ENCODE results near the gene ARHGAP12. TPM values are rescaled to one million over a fixed set of nuclear protein-coding genes. Genes with fewer than 3 reads are reported as not detected.

Gene ARHGAP12
- total RNA-seq, 2 experiments from 2014 or later, result 5.5 to 6.4 TPM

- intact Hi-C loops (cut with DNase I, micrococcal nuclease), result loop anchor here in 1 of 2 experiments (2.0 kb wide), 2 partner anchors 168 to 370 kb away; no protein-coding TSS in a partner anchor
- H3K27me3 Mint-ChIP-seq, result no peaks in the 10 kb centered on the region
- no peak overlapping the region for H3K27ac Mint-ChIP-seq
- no peak overlapping the region for H3K4me3 Mint-ChIP-seq
- ChIA-PET CTCF (interaction anchor here (0.7 to 1.0 kb wide), 2 partner anchors 11 to 169 kb away, joined by 3 read pairs; no protein-coding TSS in a partner anchor), POLR2A (no interaction called here)
- ATAC-seq (peak; percentile 57), DNase-seq (peak; percentile 31)
- H3K9me3 Mint-ChIP-seq (ENCODE audit: low read depth), result no peaks in the 10 kb centered on the region
- H3K4me1 Mint-ChIP-seq, result peaks cover 14% of the 10 kb centered on the region
- H3K36me3 Mint-ChIP-seq (ENCODE audit: low read depth), result peaks cover 2% of the 10 kb centered on the region
Measured at GRCh38 chr10:31836569-31837406, 91.8 kb downstream of the ARHGAP12 start.

GRCh38 chr10:31833753-31834152 is 94.9 kb downstream of the ARHGAP12 start:
- ATAC-seq (no peak), DNase-seq (no peak)
- intact Hi-C loops (cut with DNase I, micrococcal nuclease), result no loop called here
- CTCF ChIA-PET, result interaction anchor here (0.7 to 1.4 kb wide), 2 partner anchors 24 to 299 kb away, joined by 3 read pairs; no protein-coding TSS in a partner anchor
- POLR2A ChIA-PET, result no interaction called here
- Mint-ChIP-seq H3K27me3 (no peaks in the 10 kb centered on the region), H3K4me3 (no peak overlapping the region), H3K36me3 (ENCODE audit: low read depth) (no peaks in the 10 kb centered on the region), H3K27ac (no peak overlapping the region), H3K9me3 (ENCODE audit: low read depth) (no peaks in the 10 kb centered on the region), H3K4me1 (peaks cover 14% of the 10 kb centered on the region)

- no peak for ATAC-seq
- peaks cover 14% of the 10 kb centered on the region for H3K4me1 Mint-ChIP-seq
- H3K27me3 Mint-ChIP-seq, result no peaks in the 10 kb centered on the region
- DNase-seq, result no peak
- H3K9me3 Mint-ChIP-seq (ENCODE audit: low read depth), result no peaks in the 10 kb centered on the region
- ChIA-PET CTCF (interaction anchor here (0.9 kb wide), 1 partner anchor 1145 kb away, joined by 3 read pairs; no protein-coding TSS in a partner anchor), POLR2A (interaction anchor here (0.6 kb wide), 1 partner anchor 55 kb away, joined by 3 read pairs; no protein-coding TSS in a partner anchor)
- H3K27ac Mint-ChIP-seq, result no peak overlapping the region
- intact Hi-C loops (cut with DNase I, micrococcal nuclease), result no loop called here
- H3K36me3 Mint-ChIP-seq (ENCODE audit: low read depth), result no peaks in the 10 kb centered on the region
- no peak overlapping the region for H3K4me3 Mint-ChIP-seq
Measured at GRCh38 chr10:31832261-31832660, 96.4 kb downstream of the ARHGAP12 start.

- ATAC-seq (no peak), DNase-seq (no peak)
- no peaks in the 10 kb centered on the region for H3K27me3 Mint-ChIP-seq
- peaks cover 14% of the 10 kb centered on the region for H3K4me1 Mint-ChIP-seq
- ChIA-PET POLR2A (no interaction called here), CTCF (no interaction called here)
- H3K36me3 Mint-ChIP-seq (ENCODE audit: low read depth), result no peaks in the 10 kb centered on the region
- H3K4me3 Mint-ChIP-seq, result no peak overlapping the region
- no peaks in the 10 kb centered on the region for H3K9me3 Mint-ChIP-seq (ENCODE audit: low read depth)
- H3K27ac Mint-ChIP-seq, result no peak overlapping the region
- intact Hi-C loops (cut with DNase I, micrococcal nuclease), result no loop called here
Measured at GRCh38 chr10:31830887-31831286, 97.7 kb downstream of the ARHGAP12 start.

- peaks cover 14% of the 10 kb centered on the region for H3K4me1 Mint-ChIP-seq
- H3K27ac Mint-ChIP-seq, result no peak overlapping the region
- POLR2A ChIA-PET, result no interaction called here
- CTCF ChIA-PET, result no interaction called here
- DNase-seq (no peak), ATAC-seq (no peak)
- no peak overlapping the region for H3K4me3 Mint-ChIP-seq
- peaks cover 2% of the 10 kb centered on the region for H3K36me3 Mint-ChIP-seq (ENCODE audit: low read depth)
- intact Hi-C loops (cut with DNase I, micrococcal nuclease), result no loop called here
- H3K27me3 Mint-ChIP-seq, result no peaks in the 10 kb centered on the region
- no peaks in the 10 kb centered on the region for H3K9me3 Mint-ChIP-seq (ENCODE audit: low read depth)
Measured at GRCh38 chr10:31829776-31830175, 98.9 kb downstream of the ARHGAP12 start.

- Mint-ChIP-seq H3K9me3 (ENCODE audit: low read depth) (no peaks in the 10 kb centered on the region), H3K4me3 (no peak overlapping the region), H3K4me1 (no peaks in the 10 kb centered on the region), H3K36me3 (ENCODE audit: low read depth) (peaks cover 4% of the 10 kb centered on the region), H3K27ac (no peak overlapping the region), H3K27me3 (no peaks in the 10 kb centered on the region)
- ATAC-seq (no peak), DNase-seq (no peak)
- intact Hi-C loops (cut with DNase I, micrococcal nuclease), result no loop called here
- POLR2A ChIA-PET, result no interaction called here
- CTCF ChIA-PET, result no interaction called here
Measured at GRCh38 chr10:31823358-31823757, 105.3 kb downstream of the ARHGAP12 start.

GRCh38 chr10:31822616-31823318 is 105.9 kb downstream of the ARHGAP12 start:
- intact Hi-C loops (cut with DNase I, micrococcal nuclease), result no loop called here
- no peak overlapping the region for H3K4me3 Mint-ChIP-seq
- CTCF ChIA-PET, result interaction anchor here (1.9 kb wide), 1 partner anchor 12 kb away, joined by 8 read pairs; no protein-coding TSS in a partner anchor

GRCh38 chr10:31822150-31822549 is 106.5 kb downstream of the ARHGAP12 start:
- no peak overlapping the region for H3K4me3 Mint-ChIP-seq
- POLR2A ChIA-PET, result no interaction called here
- no peaks in the 10 kb centered on the region for H3K4me1 Mint-ChIP-seq
- intact Hi-C loops (cut with DNase I, micrococcal nuclease), result no loop called here
- H3K27ac Mint-ChIP-seq, result no peak overlapping the region
- H3K9me3 Mint-ChIP-seq (ENCODE audit: low read depth), result no peaks in the 10 kb centered on the region
- no peaks in the 10 kb centered on the region for H3K27me3 Mint-ChIP-seq
- CTCF ChIA-PET, result interaction anchor here (0.6 to 1.9 kb wide), 2 partner anchors 12 to 438 kb away, joined by 3 to 8 read pairs; no protein-coding TSS in a partner anchor
- DNase-seq (no peak), ATAC-seq (no peak)
- H3K36me3 Mint-ChIP-seq (ENCODE audit: low read depth), result peaks cover 4% of the 10 kb centered on the region

More at GRCh38 chr10:31822616-31823318, 105.9 kb downstream of the ARHGAP12 start:
- peaks cover 4% of the 10 kb centered on the region for H3K36me3 Mint-ChIP-seq (ENCODE audit: low read depth)
- no peak overlapping the region for H3K27ac Mint-ChIP-seq
- no peaks in the 10 kb centered on the region for H3K9me3 Mint-ChIP-seq (ENCODE audit: low read depth)
- no peak for ATAC-seq
- H3K4me1 Mint-ChIP-seq, result no peaks in the 10 kb centered on the region
- no peak for DNase-seq
- POLR2A ChIA-PET, result no interaction called here
- no peaks in the 10 kb centered on the region for H3K27me3 Mint-ChIP-seq

GRCh38 chr10:31820778-31821369 is 107.8 kb downstream of the ARHGAP12 start:
- DNase-seq (no peak), ATAC-seq (no peak)
- Mint-ChIP-seq H3K27ac (no peak overlapping the region), H3K4me1 (no peaks in the 10 kb centered on the region), H3K9me3 (ENCODE audit: low read depth) (no peaks in the 10 kb centered on the region), H3K36me3 (ENCODE audit: low read depth) (peaks cover 4% of the 10 kb centered on the region), H3K27me3 (no peaks in the 10 kb centered on the region), H3K4me3 (no peak overlapping the region)
- intact Hi-C loops (cut with DNase I, micrococcal nuclease), result no loop called here
- CTCF ChIA-PET, result interaction anchor here (1.9 kb wide), 1 partner anchor 10 kb away, joined by 8 read pairs; no protein-coding TSS in a partner anchor
- POLR2A ChIA-PET, result no interaction called here

- Mint-ChIP-seq H3K36me3 (ENCODE audit: low read depth) (peaks cover 2% of the 10 kb centered on the region), H3K4me3 (no peak overlapping the region), H3K9me3 (ENCODE audit: low read depth) (no peaks in the 10 kb centered on the region), H3K27ac (no peak overlapping the region), H3K4me1 (no peaks in the 10 kb centered on the region), H3K27me3 (no peaks in the 10 kb centered on the region)
- intact Hi-C loops (cut with DNase I, micrococcal nuclease), result no loop called here
- ChIA-PET CTCF (interaction anchor here (0.7 kb wide), 1 partner anchor 93 kb away, joined by 3 read pairs; no protein-coding TSS in a partner anchor), POLR2A (no interaction called here)
- no peak for ATAC-seq
- DNase-seq, result no peak
Measured at GRCh38 chr10:31820096-31820495, 108.5 kb downstream of the ARHGAP12 start.

GRCh38 chr10:31819391-31819820 is 109.2 kb downstream of the ARHGAP12 start:
- ATAC-seq (no peak), DNase-seq (no peak)
- ChIA-PET CTCF (no interaction called here), POLR2A (no interaction called here)
- intact Hi-C loops (cut with DNase I, micrococcal nuclease), result no loop called here
- no peak overlapping the region for H3K4me3 Mint-ChIP-seq
- H3K4me1 Mint-ChIP-seq, result no peaks in the 10 kb centered on the region
- H3K27me3 Mint-ChIP-seq, result no peaks in the 10 kb centered on the region
- H3K36me3 Mint-ChIP-seq (ENCODE audit: low read depth), result peaks cover 2% of the 10 kb centered on the region
- H3K9me3 Mint-ChIP-seq (ENCODE audit: low read depth), result no peaks in the 10 kb centered on the region
- no peak overlapping the region for H3K27ac Mint-ChIP-seq

Data from activated CD4-positive, alpha-beta T cell treated with anti-CD3 and anti-CD28 coated beads for 36 hours (primary cell).